T-helper 2 cell treated with Interferon-gamma antibody and Interleukin-4, amounts not matched to agents 5 μg/mL and 100 μg/mL, for 36 hours (primary cell): Measurements from ENCODE around the gene PPP1CA.

Experiments used
- DNase-seq: peaks from one replicate; pipeline ENCODE4 v3.0.0; 2021; ENCODE audit warnings: low spot score
- H3K27ac Mint-ChIP-seq: one replicate; pipeline ENCODE4 v1.8.0; 2021; ENCODE audit warnings: mild to moderate bottlenecking, mixed read lengths
- H3K27me3 Mint-ChIP-seq: one replicate; pipeline ENCODE4 v1.8.0; 2021; ENCODE audit warnings: low read depth, mixed read lengths
- H3K36me3 Mint-ChIP-seq: one replicate; pipeline ENCODE4 v1.8.0; 2021; ENCODE audit warnings: low read depth, mixed read lengths
- H3K4me1 Mint-ChIP-seq: one replicate; pipeline ENCODE4 v1.8.0; 2021; ENCODE audit warnings: low read depth, mixed read lengths
- H3K4me3 Mint-ChIP-seq: one replicate; pipeline ENCODE4 v1.8.0; 2022; ENCODE audit warnings: mild to moderate bottlenecking, moderate library complexity, mixed read lengths
- H3K9me3 Mint-ChIP-seq: one replicate; pipeline ENCODE4 v1.8.0; 2021; ENCODE audit warnings: mixed read lengths

Gene PPP1CA

GRCh38 chr11:67401495-67402191 is at the start of gene PPP1CA:
Gene PPP1CA (minus strand): TSS chr11:67401858. CDS start chr11:67401782, 76 bp downstream.
- no peaks in the 10 kb centered on the region for H3K27me3 Mint-ChIP-seq
- no peaks in the 10 kb centered on the region for H3K9me3 Mint-ChIP-seq
- H3K27ac Mint-ChIP-seq = peak within 1 kb of the TSS; percentile 84
- peaks cover 35% of the 10 kb centered on the region for H3K4me1 Mint-ChIP-seq
- DNase-seq = peak; percentile 87
- H3K4me3 Mint-ChIP-seq = peak within 1 kb of the TSS; percentile 90
- peaks cover 60% of the 10 kb centered on the region for H3K36me3 Mint-ChIP-seq

GRCh38 chr11:67450796-67451657 is 49.4 kb upstream of the PPP1CA start:
- no peak overlapping the region for H3K4me3 Mint-ChIP-seq
- H3K9me3 Mint-ChIP-seq = no peaks in the 10 kb centered on the region
- peaks cover 18% of the 10 kb centered on the region for H3K4me1 Mint-ChIP-seq
- DNase-seq = no peak
- H3K36me3 Mint-ChIP-seq = no peaks in the 10 kb centered on the region
- H3K27me3 Mint-ChIP-seq = no peaks in the 10 kb centered on the region
- no peak overlapping the region for H3K27ac Mint-ChIP-seq

GRCh38 chr11:67449116-67449844 is 47.6 kb upstream of the PPP1CA start:
- no peak for DNase-seq
- H3K4me3 Mint-ChIP-seq = no peak overlapping the region
- H3K9me3 Mint-ChIP-seq = no peaks in the 10 kb centered on the region
- H3K27ac Mint-ChIP-seq = peak overlapping the region; percentile 24
- H3K4me1 Mint-ChIP-seq = peaks cover 36% of the 10 kb centered on the region
- H3K36me3 Mint-ChIP-seq = no peaks in the 10 kb centered on the region
- H3K27me3 Mint-ChIP-seq = no peaks in the 10 kb centered on the region

- Mint-ChIP-seq H3K4me3 (no peak overlapping the region), H3K4me1 (peaks cover 37% of the 10 kb centered on the region), H3K27ac (peak overlapping the region; percentile 45), H3K9me3 (no peaks in the 10 kb centered on the region), H3K36me3 (no peaks in the 10 kb centered on the region), H3K27me3 (no peaks in the 10 kb centered on the region)
- DNase-seq = no peak
These were observed 46.6 kb upstream of the PPP1CA start for GRCh38 chr11:67448220-67448609.

GRCh38 chr11:67445515-67445914 is 43.9 kb upstream of the PPP1CA start:
- H3K9me3 Mint-ChIP-seq = no peaks in the 10 kb centered on the region
- no peak for DNase-seq
- H3K4me3 Mint-ChIP-seq = peak overlapping the region; percentile 78
- peaks cover 47% of the 10 kb centered on the region for H3K4me1 Mint-ChIP-seq
- peak overlapping the region; percentile 91 for H3K27ac Mint-ChIP-seq
- H3K27me3 Mint-ChIP-seq = no peaks in the 10 kb centered on the region
- peaks cover 4% of the 10 kb centered on the region for H3K36me3 Mint-ChIP-seq

GRCh38 chr11:67442504-67443404 is 41.1 kb upstream of the PPP1CA start:
- Mint-ChIP-seq H3K27me3 (no peaks in the 10 kb centered on the region), H3K36me3 (peaks cover 18% of the 10 kb centered on the region), H3K4me3 (peak overlapping the region; percentile 75), H3K9me3 (no peaks in the 10 kb centered on the region), H3K27ac (peak overlapping the region; percentile 84), H3K4me1 (peaks cover 54% of the 10 kb centered on the region)
- no peak for DNase-seq

GRCh38 chr11:67441731-67442351 is 40.2 kb upstream of the PPP1CA start:
- peaks cover 25% of the 10 kb centered on the region for H3K36me3 Mint-ChIP-seq
- peak overlapping the region; percentile 67 for H3K27ac Mint-ChIP-seq
- H3K9me3 Mint-ChIP-seq = no peaks in the 10 kb centered on the region
- no peaks in the 10 kb centered on the region for H3K27me3 Mint-ChIP-seq
- peak overlapping the region; percentile 75 for H3K4me3 Mint-ChIP-seq
- peaks cover 50% of the 10 kb centered on the region for H3K4me1 Mint-ChIP-seq
- no peak for DNase-seq

- Mint-ChIP-seq H3K4me3 (peak overlapping the region; percentile 29), H3K27ac (peak overlapping the region; percentile 81), H3K27me3 (no peaks in the 10 kb centered on the region), H3K36me3 (peaks cover 30% of the 10 kb centered on the region), H3K4me1 (peaks cover 52% of the 10 kb centered on the region), H3K9me3 (no peaks in the 10 kb centered on the region)
- DNase-seq = no peak
These were observed 39.5 kb upstream of the PPP1CA start for GRCh38 chr11:67441098-67441563.

- no peak for DNase-seq
- H3K4me3 Mint-ChIP-seq = peak overlapping the region; percentile 99
- H3K4me1 Mint-ChIP-seq = peaks cover 46% of the 10 kb centered on the region
- no peaks in the 10 kb centered on the region for H3K9me3 Mint-ChIP-seq
- peak overlapping the region; percentile 97 for H3K27ac Mint-ChIP-seq
- no peaks in the 10 kb centered on the region for H3K27me3 Mint-ChIP-seq
- peaks cover 33% of the 10 kb centered on the region for H3K36me3 Mint-ChIP-seq
These were observed 38.8 kb upstream of the PPP1CA start for GRCh38 chr11:67440229-67441097.

GRCh38 chr11:67439321-67440228 is 37.9 kb upstream of the PPP1CA start:
- Mint-ChIP-seq H3K36me3 (peaks cover 37% of the 10 kb centered on the region), H3K27ac (peak overlapping the region; percentile 97), H3K4me3 (peak overlapping the region; percentile 99), H3K9me3 (no peaks in the 10 kb centered on the region), H3K27me3 (no peaks in the 10 kb centered on the region), H3K4me1 (peaks cover 40% of the 10 kb centered on the region)
- DNase-seq = peak; percentile 50

GRCh38 chr11:67438158-67438902 is 36.7 kb upstream of the PPP1CA start:
- Mint-ChIP-seq H3K27me3 (no peaks in the 10 kb centered on the region), H3K4me3 (peak overlapping the region; percentile 99), H3K36me3 (peaks cover 41% of the 10 kb centered on the region), H3K9me3 (no peaks in the 10 kb centered on the region), H3K4me1 (peaks cover 40% of the 10 kb centered on the region), H3K27ac (peak overlapping the region; percentile 97)
- peak; percentile 81 for DNase-seq
